ENCODE data around the gene DOK7. TPM values are rescaled to one million over a fixed set of nuclear protein-coding genes. Genes with fewer than 3 reads are reported as not detected.

The DOK7 gene
- 0.23 to 0.66 TPM (median 0.30 TPM) in 5 replicates for total RNA-seq (2022; extraction: Qiagen RNA extraction)

DNA sequence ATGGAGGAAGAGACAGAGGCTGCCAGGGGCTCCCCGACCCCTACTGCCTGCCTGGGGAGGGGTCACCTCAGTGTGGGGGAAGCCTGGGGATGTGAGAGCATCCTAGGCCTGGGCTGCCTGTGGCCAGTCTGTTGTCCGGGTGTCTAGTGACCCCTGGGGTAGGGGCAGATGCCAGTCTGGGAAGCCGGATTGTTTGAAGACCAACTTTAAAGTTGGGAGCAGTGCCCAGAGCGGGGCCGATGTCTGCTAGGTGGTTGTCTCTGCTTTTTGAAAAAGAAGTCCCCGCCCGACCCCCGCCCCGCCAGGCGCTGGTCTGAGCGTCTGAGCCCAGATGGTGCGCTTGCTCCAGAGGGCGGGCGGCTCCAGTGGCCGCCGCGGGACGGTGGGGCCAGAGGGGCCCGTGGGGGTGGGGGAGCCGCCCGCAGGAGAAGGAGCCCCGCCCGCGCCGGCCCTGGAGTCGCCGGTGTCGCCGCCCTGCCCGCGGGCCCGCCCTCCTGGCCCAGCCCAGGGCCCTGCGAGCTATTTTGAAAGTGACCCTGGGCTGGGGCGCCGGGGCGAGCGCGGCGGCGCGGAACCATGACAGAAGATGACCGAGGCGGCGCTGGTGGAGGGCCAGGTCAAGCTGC, at the start of gene DOK7:
Gene DOK7, plus strand, starts transcription at position 517 of the 626 bp plus-strand sequence. Its CDS starts 70 bp downstream, at position 587.

DNA sequence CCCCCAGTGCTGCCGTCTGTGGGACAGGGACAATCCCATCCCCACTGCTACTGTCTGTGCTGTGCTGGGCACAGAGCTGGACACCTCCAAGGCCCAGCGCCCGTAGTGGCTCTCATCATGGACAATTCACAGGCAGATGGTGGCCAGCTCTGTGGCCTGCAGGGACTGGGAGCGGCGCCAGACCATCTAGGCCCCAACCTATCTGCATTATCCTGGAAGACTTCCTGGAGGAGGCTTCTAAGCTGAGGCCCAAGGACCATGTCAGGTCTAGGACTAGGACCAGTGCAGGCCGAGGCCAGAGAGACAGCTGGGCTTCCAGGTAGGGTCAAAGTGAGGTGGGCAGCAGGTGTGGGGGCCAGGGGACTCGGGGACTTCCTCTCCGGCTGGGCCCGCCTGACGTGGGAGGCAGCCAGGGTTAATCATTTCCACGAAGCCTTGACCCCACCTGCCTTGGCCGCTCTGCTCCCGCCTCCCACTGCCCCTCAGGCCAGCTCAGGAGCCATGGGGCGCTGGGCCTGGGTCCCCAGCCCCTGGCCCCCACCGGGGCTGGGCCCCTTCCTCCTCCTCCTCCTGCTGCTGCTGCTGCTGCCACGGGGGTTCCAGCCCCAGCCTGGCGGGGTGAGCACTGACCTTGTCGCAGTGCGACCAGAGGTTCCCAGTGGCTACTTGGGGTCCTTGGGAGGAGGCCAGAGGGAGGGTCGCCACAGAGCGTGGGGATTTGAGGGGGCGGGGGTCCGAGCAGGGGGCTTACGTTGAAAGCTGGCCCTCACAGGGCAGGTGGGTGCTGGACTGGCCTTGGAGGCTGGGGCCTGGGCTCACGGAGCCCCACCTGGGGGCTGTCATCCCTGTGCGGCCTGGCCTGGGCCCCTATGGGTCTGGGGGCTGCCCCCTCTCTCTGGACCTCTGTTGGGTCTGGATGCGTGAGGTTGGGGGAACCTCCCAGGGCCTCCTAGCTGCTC, 21.3 kb upstream of the DOK7 start, which contains the start of gene HGFAC:
Gene HGFAC, plus strand, starts transcription at position 468 of the 959 bp plus-strand sequence. Its CDS starts 34 bp downstream, at position 502.

DNA sequence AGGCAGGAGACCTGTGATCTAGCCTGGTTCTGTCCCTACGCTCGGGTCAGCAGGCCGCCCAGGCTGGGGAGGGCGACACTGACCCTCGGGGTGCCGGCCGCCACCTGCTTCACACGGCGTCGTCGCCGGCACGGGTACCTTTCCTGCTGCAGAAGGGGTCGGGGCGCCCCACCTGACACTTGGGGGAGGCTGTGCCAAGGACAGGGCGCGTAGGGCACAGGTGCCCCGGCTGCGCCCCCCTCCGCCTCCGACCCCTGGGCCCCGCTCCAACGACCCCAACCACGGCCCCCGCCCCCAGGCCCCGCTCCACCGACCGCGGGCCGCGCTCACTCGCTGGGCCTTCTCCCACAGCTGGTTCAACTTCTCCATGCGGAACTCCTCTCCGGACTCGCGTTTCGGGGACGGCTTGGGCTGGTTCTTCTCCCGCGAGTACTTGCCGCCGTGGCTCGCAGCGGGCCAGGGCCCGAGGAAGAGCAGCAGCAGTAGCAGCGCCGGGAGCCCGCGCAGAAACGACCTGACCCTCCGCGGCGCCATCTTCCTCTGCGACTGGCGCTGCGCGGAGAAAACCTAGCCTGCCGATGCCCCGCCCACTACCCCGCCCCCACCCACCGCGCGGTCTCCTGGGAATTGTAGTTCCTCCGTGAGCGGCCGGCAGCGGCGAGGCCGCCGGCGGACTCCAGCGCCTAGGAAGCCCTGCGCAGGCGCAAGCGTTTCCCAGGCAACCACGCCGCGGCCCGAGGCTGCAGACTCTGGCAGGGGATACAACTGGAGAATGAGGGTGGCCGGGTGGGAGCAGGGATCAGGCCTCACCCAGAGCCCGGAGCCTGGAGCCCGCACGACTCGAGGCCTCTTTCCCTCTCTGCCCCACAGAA, 69.0 kb downstream of the DOK7 start, which contains the start of gene LRPAP1:
Gene LRPAP1, minus strand, starts transcription at position 544 of the 872 bp plus-strand sequence. Its CDS starts 10 bp downstream, at position 534.

Other genes with a start within 250 kb of the DOK7 start
- 0.09 to 0.21 TPM (median 0.15 TPM) in 5 replicates for gene MSANTD1, start 214.1 kb upstream of the DOK7 start, total RNA-seq (2022; extraction: Qiagen RNA extraction)
- 8.4 to 12.3 TPM (median 10.1 TPM) in 5 replicates for gene RGS12, start 170.3 kb upstream of the DOK7 start, total RNA-seq (2022; extraction: Qiagen RNA extraction)
- gene HGFAC, start 21.3 kb upstream of the DOK7 start, total RNA-seq (2022; extraction: Qiagen RNA extraction), result 0.08 to 0.35 TPM (median 0.20 TPM) in 5 replicates
- 109 to 135 TPM (median 125 TPM) in 5 replicates for gene LRPAP1, start 69.1 kb downstream of the DOK7 start, total RNA-seq (2022; extraction: Qiagen RNA extraction)

All from A549 treated with Hydrocortisone at 1 μM for 4 hours (cell line).